Endodermal cell (in vitro differentiated cells): ENCODE data around the gene SFTPB. TPM values are rescaled to one million over a fixed set of nuclear protein-coding genes. Genes with fewer than 3 reads are reported as not detected.
"Not testable (repeated sequence)": the region's sequence is repeated elsewhere in the genome, so short reads cannot be mapped to it uniquely, and the experiment has no call there.

Source experiments
- DNase-seq: peaks from one replicate; pipeline ENCODE4 v3.0.0-alpha.2; 2017
- H3K27ac ChIP-seq: 2 replicates; pipeline ENCODE4 v1.5.1; 2013; ENCODE audit warnings: mild to moderate bottlenecking, low read depth, low read length, moderate library complexity
- H3K27me3 ChIP-seq: 2 replicates; pipeline ENCODE4 v1.6.1; 2013; ENCODE audit warnings: mild to moderate bottlenecking, low read length, moderate library complexity; ENCODE audit not compliant: insufficient read depth, control insufficient read depth, poor library complexity, severe bottlenecking
- H3K36me3 ChIP-seq: 2 replicates; pipeline ENCODE4 v1.7.0; 2013; ENCODE audit warnings: mild to moderate bottlenecking, low read length, moderate library complexity; ENCODE audit not compliant: control insufficient read depth, insufficient read depth
- H3K4me1 ChIP-seq: one replicate; pipeline ENCODE4 v1.7.0; 2013; ENCODE audit warnings: low read length; ENCODE audit not compliant: control insufficient read depth, insufficient read depth
- H3K4me3 ChIP-seq: 2 replicates; pipeline ENCODE4 v1.5.1; 2013; ENCODE audit warnings: mild to moderate bottlenecking, low read length, moderate library complexity
- H3K9ac ChIP-seq: 2 replicates; pipeline ENCODE4 v1.6.1; 2013; ENCODE audit warnings: mild to moderate bottlenecking, low read length, moderate library complexity; ENCODE audit not compliant: poor library complexity, severe bottlenecking; ENCODE audit errors: extremely low read depth
- H3K9me3 ChIP-seq: 2 replicates; pipeline ENCODE4 v1.6.1; 2013; ENCODE audit warnings: mild to moderate bottlenecking, low read length, moderate library complexity; ENCODE audit not compliant: control insufficient read depth
- H3K27ac Mint-ChIP-seq: 2 replicates; pipeline ENCODE4 v1.8.0; 2020; ENCODE audit warnings: mixed read lengths
- H3K27me3 Mint-ChIP-seq: 2 replicates; pipeline ENCODE4 v1.8.0; 2021; ENCODE audit warnings: mild to moderate bottlenecking, mixed read lengths; ENCODE audit not compliant: insufficient read depth
- H3K36me3 Mint-ChIP-seq: 2 replicates; pipeline ENCODE4 v1.8.0; 2020; ENCODE audit warnings: low read depth, mixed read lengths
- H3K4me1 Mint-ChIP-seq: 2 replicates; pipeline ENCODE4 v1.8.0; 2020; ENCODE audit warnings: mixed read lengths
- H3K4me3 Mint-ChIP-seq: 2 replicates; pipeline ENCODE4 v1.8.0; 2020; ENCODE audit warnings: mild to moderate bottlenecking, moderate library complexity, mixed read lengths
- H3K9me3 Mint-ChIP-seq: 2 replicates; pipeline ENCODE4 v1.8.0; 2020; ENCODE audit warnings: mild to moderate bottlenecking, mixed read lengths
- WGBS, 2 experiments: methylation state at CpG; one replicate each; pipeline versions ENCODE4 v1.1.5 to v1.1.7; 2013; ENCODE audit warnings: missing lambda C conversion rate in 2 of 2, mixed read lengths in 1 of 2; ENCODE audit not compliant: insufficient coverage in 1 of 2, insufficient read length in 1 of 2; 5-methylcytosine and 5-hydroxymethylcytosine counted together
- total RNA-seq, 2 donors: library from RNA; stranded (reverse); fragmentation: NEBNext Ultra II Directional in 1 of 2; extraction: Animal tissue kit (Norgen Biotek cat#: 25700) in 1 of 2; gene quantifications; 2 replicates in 1 of 2; 3 replicates in 1 of 2; pipeline ENCODE4 v1.2.1, GENCODE V29; 2021
- TF ChIP-seq, protein P1 (sequence below): fragments of 200-600 bp; sonication (generic); conservative IDR thresholded peaks from 2 replicates; pipeline ENCODE4 v1.5.0; 2021; ENCODE audit warnings: antibody characterized with exemption, mild to moderate bottlenecking

SFTPB gene
- total RNA-seq, 2 donors from 2014 or later: not detected

DNA sequence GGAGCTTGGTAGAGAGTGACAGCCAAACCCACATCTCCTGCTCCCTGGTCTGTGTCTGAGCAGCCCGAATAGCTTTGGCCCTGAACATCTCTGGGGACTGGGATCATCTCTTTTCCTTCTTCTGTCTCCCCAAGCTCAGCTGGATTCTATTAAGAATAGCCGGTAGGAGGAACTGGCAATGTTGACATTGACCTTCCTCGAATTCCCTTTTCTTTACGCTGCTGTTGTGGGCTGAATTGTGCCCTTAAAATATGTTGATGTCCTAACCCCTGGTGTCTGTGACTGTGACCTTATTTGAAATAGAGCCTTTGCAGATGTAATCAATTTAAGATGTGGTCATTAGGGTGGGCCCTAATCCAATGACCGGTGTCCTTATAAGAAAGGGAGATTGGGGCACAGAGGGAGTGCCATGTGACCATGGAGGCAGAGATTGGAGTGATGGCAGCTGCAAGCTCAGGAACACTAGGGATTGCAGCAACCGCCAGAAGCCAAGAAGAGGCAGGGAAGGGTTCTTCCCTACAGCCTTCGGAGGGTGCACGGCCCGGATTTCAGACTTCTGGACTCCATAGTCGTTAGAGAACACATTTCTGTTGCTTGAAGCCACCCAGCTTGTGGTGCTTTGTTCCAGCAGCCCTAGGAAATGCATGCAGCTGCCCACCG lies 5.8 kb upstream of the SFTPB start:
- TF ChIP-seq, protein P1, sequence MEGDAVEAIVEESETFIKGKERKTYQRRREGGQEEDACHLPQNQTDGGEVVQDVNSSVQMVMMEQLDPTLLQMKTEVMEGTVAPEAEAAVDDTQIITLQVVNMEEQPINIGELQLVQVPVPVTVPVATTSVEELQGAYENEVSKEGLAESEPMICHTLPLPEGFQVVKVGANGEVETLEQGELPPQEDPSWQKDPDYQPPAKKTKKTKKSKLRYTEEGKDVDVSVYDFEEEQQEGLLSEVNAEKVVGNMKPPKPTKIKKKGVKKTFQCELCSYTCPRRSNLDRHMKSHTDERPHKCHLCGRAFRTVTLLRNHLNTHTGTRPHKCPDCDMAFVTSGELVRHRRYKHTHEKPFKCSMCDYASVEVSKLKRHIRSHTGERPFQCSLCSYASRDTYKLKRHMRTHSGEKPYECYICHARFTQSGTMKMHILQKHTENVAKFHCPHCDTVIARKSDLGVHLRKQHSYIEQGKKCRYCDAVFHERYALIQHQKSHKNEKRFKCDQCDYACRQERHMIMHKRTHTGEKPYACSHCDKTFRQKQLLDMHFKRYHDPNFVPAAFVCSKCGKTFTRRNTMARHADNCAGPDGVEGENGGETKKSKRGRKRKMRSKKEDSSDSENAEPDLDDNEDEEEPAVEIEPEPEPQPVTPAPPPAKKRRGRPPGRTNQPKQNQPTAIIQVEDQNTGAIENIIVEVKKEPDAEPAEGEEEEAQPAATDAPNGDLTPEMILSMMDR: no peak
- peaks cover 10% of the 10 kb centered on the region for H3K4me1 Mint-ChIP-seq
- H3K9me3 Mint-ChIP-seq: no peaks in the 10 kb centered on the region
- Histone ChIP-seq H3K9ac (no peak overlapping the region), H3K27ac (no peak overlapping the region), H3K36me3 (no peaks in the 10 kb centered on the region), H3K4me3 (no peak overlapping the region), H3K27me3 (no peaks in the 10 kb centered on the region), H3K9me3 (no peaks in the 10 kb centered on the region), H3K4me1 (no peaks in the 10 kb centered on the region)
- no peaks in the 10 kb centered on the region for H3K36me3 Mint-ChIP-seq
- WGBS, 2 experiments: 90 to 92% methylated on average over 8 to 11 of the region's 11 CpGs
- no peaks in the 10 kb centered on the region for H3K27me3 Mint-ChIP-seq
- no peak for DNase-seq
- no peak overlapping the region for H3K27ac Mint-ChIP-seq
- no peak overlapping the region for H3K4me3 Mint-ChIP-seq

DNA sequence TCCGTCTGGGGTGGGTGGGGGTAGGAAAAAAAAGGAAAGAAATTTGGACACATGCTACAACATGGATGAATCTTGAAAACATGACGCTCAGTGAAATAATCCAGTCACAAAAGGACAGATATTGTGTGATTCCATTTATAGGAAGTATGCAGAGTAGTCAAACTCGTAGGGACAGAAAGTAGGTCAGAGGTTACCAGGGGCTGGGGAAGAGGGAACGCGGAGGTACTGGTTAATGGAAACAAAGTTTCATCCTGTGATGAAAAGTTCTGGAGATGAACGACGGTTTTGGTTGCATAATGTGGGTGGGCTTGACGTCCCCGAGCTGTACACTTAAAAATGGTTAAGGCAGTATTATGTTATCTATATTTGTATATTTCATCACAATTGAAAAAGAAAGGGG lies 4.5 kb upstream of the SFTPB start:
- Histone ChIP-seq H3K36me3 (no peaks in the 10 kb centered on the region), H3K9me3 (no peaks in the 10 kb centered on the region)
- 81 to 90% methylated on average over 5 to 9 of the region's 9 CpGs for WGBS, 2 experiments

DNA sequence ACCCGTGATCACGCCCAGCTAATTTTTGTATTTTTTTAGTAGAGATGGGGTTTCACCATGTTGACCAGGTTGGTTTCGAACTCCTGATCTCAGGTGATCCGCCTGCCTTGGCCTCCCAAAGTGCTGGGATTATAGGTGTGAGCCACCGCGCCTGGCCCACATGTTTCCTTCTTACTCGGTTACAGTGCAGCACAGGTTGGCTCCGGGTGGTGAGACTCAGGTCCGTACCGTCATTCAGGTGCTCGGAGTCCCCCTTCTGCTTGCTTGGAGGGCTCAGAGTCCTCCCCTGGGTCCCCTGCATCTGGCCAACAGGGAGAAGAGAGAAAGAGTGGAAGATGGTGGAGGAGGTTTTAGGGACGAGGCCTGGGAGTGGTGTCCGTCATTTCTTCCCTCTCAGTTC lies 2.4 kb upstream of the SFTPB start:
- not testable (repeated sequence) for H3K27me3 Mint-ChIP-seq, H3K27ac ChIP-seq, H3K27ac Mint-ChIP-seq, H3K4me1 ChIP-seq, DNase-seq, H3K4me3 Mint-ChIP-seq, H3K36me3 Mint-ChIP-seq, H3K9me3 Mint-ChIP-seq, H3K9ac ChIP-seq, H3K9me3 ChIP-seq, H3K27me3 ChIP-seq, H3K36me3 ChIP-seq, H3K4me3 ChIP-seq
- WGBS, 2 experiments: 88 to 89% methylated on average over 8 to 11 of the region's 13 CpGs
- H3K4me1 Mint-ChIP-seq: peaks cover 14% of the 10 kb centered on the region

More for the DNA sequence above, 4.5 kb upstream of the SFTPB start:
- H3K36me3 Mint-ChIP-seq: no peaks in the 10 kb centered on the region
- H3K27ac Mint-ChIP-seq: no peak overlapping the region
- H3K9me3 Mint-ChIP-seq: no peaks in the 10 kb centered on the region
- peaks cover 14% of the 10 kb centered on the region for H3K4me1 Mint-ChIP-seq
- no peak overlapping the region for H3K4me3 ChIP-seq
- no peak overlapping the region for H3K27ac ChIP-seq
- TF ChIP-seq, protein P1: no peak
- DNase-seq: no peak
- H3K27me3 Mint-ChIP-seq: no peaks in the 10 kb centered on the region
- H3K4me1 ChIP-seq: peaks cover 7% of the 10 kb centered on the region
- no peaks in the 10 kb centered on the region for H3K27me3 ChIP-seq
- no peak overlapping the region for H3K9ac ChIP-seq
- H3K4me3 Mint-ChIP-seq: no peak overlapping the region

DNA sequence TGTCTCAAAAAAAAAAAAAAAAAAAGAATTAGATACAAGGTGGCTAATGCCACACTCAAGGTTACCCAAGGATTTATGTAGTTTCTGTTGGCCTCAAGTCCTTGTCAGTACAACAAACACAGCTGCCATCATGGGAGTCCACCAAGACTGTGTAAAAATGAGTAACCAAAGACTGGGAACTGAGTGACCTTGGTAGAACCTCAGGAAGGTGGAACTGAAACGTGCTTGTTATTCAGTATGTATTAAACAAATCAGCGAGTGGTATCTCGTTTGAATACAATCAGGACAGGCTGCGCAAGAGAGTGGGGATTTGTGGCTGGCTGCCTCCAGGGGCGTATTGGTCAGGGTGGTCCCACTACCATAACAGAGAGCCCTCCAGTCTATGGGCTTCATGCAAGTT lies 1.6 kb upstream of the SFTPB start:
- WGBS, 2 experiments: 93 to 100% methylated on average over 4 to 5 of the region's 5 CpGs
- H3K4me1 ChIP-seq: peaks cover 7% of the 10 kb centered on the region
- DNase-seq: no peak
- no peaks in the 10 kb centered on the region for H3K27me3 Mint-ChIP-seq
- TF ChIP-seq, protein P1: no peak
- H3K4me3 ChIP-seq: no peak overlapping the region
- no peaks in the 10 kb centered on the region for H3K36me3 ChIP-seq
- no peak overlapping the region for H3K9ac ChIP-seq
- H3K4me3 Mint-ChIP-seq: no peak overlapping the region
- H3K9me3 ChIP-seq: no peaks in the 10 kb centered on the region
- H3K27ac ChIP-seq: no peak overlapping the region
- H3K27me3 ChIP-seq: no peaks in the 10 kb centered on the region
- H3K36me3 Mint-ChIP-seq: no peaks in the 10 kb centered on the region
- no peaks in the 10 kb centered on the region for H3K9me3 Mint-ChIP-seq
- H3K4me1 Mint-ChIP-seq: peaks cover 14% of the 10 kb centered on the region
- H3K27ac Mint-ChIP-seq: no peak overlapping the region
